Measurements from ENCODE around the gene TTC4. TPM values are rescaled to one million over a fixed set of nuclear protein-coding genes. Genes with fewer than 3 reads are reported as not detected.

TTC4 gene
- total RNA-seq: 16.4 TPM
- long read RNA-seq, transcript TTC4-201 (10 exons, 2,395 nt): major isoform, 47 of 54 reads
- long read RNA-seq, partial matches to known transcripts: 0 of 54 reads
- long read RNA-seq, other reads (novel, unspliced or antisense): 7 of 54 reads

DNA sequence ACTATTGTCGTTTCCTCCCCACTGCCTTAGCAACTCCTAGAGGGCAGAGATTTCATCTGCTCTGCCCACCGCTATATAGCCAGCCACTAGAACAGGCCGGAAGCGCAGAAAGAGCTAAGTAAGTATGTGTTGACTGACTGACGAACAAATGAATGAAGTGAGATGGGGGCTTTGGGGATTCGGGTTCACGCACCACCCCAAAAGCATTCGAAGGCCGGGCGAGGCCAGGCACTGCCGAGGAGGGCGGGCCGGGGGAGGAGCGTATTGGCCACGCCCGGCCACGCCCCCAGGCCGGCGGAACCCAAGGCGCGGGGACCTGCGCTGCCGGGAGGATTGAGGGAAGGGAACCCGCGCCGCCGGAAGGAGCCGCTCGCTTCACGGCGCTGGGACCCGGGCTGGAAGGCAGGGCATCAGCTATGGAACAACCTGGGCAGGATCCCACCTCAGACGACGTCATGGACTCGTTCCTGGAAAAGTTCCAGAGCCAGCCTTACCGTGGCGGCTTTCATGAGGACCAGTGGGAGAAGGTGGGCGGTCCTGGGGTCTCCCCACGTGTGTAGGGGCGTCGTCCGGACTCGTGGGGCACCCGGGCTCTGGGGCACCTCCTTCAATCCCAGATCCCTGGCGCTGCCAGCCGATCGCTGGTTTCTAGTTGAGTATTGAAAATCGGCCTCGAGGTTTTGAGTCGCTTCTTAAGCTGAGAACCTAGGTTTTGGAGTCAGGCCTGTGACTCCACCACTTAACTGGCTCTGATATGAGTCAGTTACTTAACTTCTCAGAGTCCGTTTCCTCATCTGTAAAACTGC, at the start of gene TTC4:
TSS of gene TTC4 (plus strand) at position 369 of the 806 bp plus-strand sequence. CDS start at position 417, 48 bp downstream.
- DNase-seq: peak; percentile 93
- TF ChIP-seq CTCF (IDR thresholded peaks at IDR 0.05): no peak
- no peaks in the 10 kb centered on the region for H3K27me3 ChIP-seq
- intact Hi-C loops (cut with DNase I): no loop called here
- H3K27ac ChIP-seq: peak within 1 kb of the TSS; percentile 84
- H3K4me3 ChIP-seq: peak within 1 kb of the TSS; percentile 89
- H3K36me3 ChIP-seq: peaks cover 32% of the 10 kb centered on the region
- ATAC-seq: peak; percentile 100
- peaks cover 9% of the 10 kb centered on the region for H3K4me1 ChIP-seq
- H3K9me3 ChIP-seq: no peaks in the 10 kb centered on the region

- TF ChIP-seq CTCF (IDR thresholded peaks at IDR 0.05): no peak
- H3K27me3 ChIP-seq: no peaks in the 10 kb centered on the region
- H3K4me3 ChIP-seq: no peak overlapping the region
- intact Hi-C loops (cut with DNase I): no loop called here
- no peaks in the 10 kb centered on the region for H3K36me3 ChIP-seq
- no peak for ATAC-seq
- H3K4me1 ChIP-seq: no peaks in the 10 kb centered on the region
- no peak overlapping the region for H3K27ac ChIP-seq
- H3K9me3 ChIP-seq: no peaks in the 10 kb centered on the region
- DNase-seq: no peak
Observed at GRCh38 chr1:54666333-54666732, 49.3 kb upstream of the TTC4 start.

DNA sequence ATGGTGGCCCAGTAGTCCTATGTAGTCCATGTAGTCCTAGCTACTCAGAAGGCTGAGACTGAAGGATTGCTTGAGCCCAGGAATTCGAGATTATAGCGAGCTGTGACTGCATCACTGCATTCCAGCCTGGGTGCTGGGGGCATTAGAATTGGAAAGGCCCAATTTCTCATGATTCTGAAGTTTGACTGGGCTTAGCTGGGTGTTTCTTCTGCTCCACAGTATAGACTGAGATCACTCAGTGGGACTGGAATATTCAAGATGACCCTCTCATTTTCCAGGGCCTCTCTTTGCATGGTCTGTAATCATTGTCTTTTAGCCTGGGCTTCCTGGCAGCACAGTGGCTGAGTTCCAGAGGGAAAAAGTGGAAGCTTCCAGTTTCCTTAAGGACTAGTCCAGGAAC, 47.9 kb upstream of the TTC4 start:
- no peaks in the 10 kb centered on the region for H3K4me1 ChIP-seq
- H3K9me3 ChIP-seq: no peaks in the 10 kb centered on the region
- no peaks in the 10 kb centered on the region for H3K36me3 ChIP-seq
- H3K27me3 ChIP-seq: no peaks in the 10 kb centered on the region
- intact Hi-C loops (cut with DNase I): no loop called here
- no peak overlapping the region for H3K27ac ChIP-seq
- no peak for TF ChIP-seq CTCF (IDR thresholded peaks at IDR 0.05)
- ATAC-seq (no peak), DNase-seq (no peak)
- no peak overlapping the region for H3K4me3 ChIP-seq

- no peak for DNase-seq
- no peaks in the 10 kb centered on the region for H3K9me3 ChIP-seq
Observed at GRCh38 chr1:54668567-54668966, 47.1 kb upstream of the TTC4 start.

DNA sequence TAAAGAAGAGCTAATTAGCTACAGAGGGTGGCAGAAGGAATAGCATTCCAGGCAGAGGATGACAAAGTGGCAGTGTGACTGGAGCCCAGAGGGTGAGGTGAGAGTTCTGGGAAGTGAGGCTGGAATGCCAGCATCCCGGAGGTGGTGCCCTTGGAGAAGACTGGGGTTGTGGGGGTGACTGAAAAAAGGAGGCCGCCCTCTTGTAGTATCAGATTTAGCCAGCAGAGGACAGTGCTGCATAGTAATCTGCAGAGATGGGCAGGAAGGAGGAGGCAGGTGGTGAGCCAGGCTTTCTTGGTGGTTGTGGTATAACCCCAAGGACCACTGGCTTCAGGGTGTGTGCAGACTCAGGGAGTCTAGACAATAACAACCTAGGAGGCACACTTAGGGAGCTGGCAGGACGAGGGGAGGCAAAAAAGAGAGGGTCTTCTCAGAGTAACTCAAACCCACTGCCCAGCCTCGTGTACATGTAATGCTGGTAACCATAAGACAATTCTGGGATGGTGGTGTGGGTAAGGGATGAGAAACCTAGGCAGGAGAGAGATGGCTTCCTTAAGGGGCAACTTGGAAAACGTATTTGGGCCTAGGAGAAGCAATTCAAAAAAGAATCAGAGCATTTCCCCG, 43.6 kb upstream of the TTC4 start:
- H3K27me3 ChIP-seq: no peaks in the 10 kb centered on the region
- no peak overlapping the region for H3K4me3 ChIP-seq
- no peak for DNase-seq
- TF ChIP-seq CTCF (IDR thresholded peaks at IDR 0.05): peak; percentile 63
- H3K4me1 ChIP-seq: no peaks in the 10 kb centered on the region
- no peaks in the 10 kb centered on the region for H3K9me3 ChIP-seq
- peak; percentile 83 for ATAC-seq
- no peaks in the 10 kb centered on the region for H3K36me3 ChIP-seq
- intact Hi-C loops (cut with DNase I): no loop called here
- no peak overlapping the region for H3K27ac ChIP-seq

More at GRCh38 chr1:54668567-54668966, 47.1 kb upstream of the TTC4 start:
- TF ChIP-seq CTCF (IDR thresholded peaks at IDR 0.05): no peak
- H3K27ac ChIP-seq: no peak overlapping the region
- H3K4me1 ChIP-seq: no peaks in the 10 kb centered on the region
- H3K27me3 ChIP-seq: no peaks in the 10 kb centered on the region
- no peak overlapping the region for H3K4me3 ChIP-seq
- ATAC-seq: no peak
- no peaks in the 10 kb centered on the region for H3K36me3 ChIP-seq
- intact Hi-C loops (cut with DNase I): no loop called here
